DMS53 treated with DMSO at 0.1 percent for 48 hours (cell line): ENCODE data around the gene ABCA13.
"Not testable (repeated sequence)": the region's sequence is repeated elsewhere in the genome, so short reads cannot be mapped to it uniquely, and the experiment has no call there.

Experiments
- DNase-seq: peaks from one replicate; lab custom pipeline; 2025; ENCODE audit not compliant: unreplicated experiment; lab: John Stamatoyannopoulos, UW

Gene ABCA13

GRCh38 chr7:48171202-48171601 lies at the start of gene ABCA13:
Gene ABCA13, plus strand, starts transcription at chr7:48171458. Its CDS starts 26 bp downstream, at chr7:48171484.
- no peak for DNase-seq

DNA sequence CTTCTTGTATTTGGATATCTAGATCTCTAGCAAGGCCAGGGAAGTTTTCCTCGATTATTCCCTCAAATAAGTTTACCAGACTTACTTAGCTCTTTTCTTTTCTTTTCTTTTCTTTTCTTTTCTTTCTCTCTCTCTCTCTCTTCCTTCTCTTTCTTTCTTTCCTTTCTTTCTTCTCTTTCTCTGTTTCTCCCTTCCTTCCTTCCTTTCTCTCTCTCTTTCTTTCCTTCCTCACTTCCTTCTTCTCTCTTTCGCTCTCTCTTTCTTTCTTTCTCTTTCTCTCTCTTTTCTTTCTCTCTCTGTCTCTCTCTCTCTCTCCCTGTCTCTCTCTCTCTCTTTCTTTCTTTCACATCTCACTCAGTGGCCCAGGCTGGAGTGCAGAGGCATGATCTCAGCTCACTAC lies 45.2 kb upstream of the ABCA13 start:
- DNase-seq, result no peak

DNA sequence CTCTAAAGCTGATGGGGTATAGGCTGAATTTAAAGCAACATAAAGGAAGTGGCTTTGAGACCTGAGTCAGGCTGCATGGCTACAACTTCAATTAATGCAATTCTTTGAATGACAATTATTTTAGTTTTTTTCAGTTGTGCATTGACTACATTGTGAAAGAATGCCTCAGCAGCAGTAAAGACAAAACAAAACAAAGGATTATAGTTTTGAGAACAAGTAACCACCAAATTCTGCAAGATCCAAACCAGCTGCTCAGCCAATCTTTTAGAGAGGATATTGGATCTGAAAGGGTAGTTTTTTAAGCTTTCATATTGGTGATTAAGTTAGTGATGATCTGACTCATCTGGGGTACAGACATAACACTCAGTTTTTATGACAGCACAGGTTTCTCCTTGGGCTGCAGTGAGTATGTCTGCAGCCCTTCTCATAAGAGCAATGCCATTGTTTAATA lies 40.6 kb upstream of the ABCA13 start:
- no peak for DNase-seq

- no peak for DNase-seq
Observed at GRCh38 chr7:48132792-48133191, 38.5 kb upstream of the ABCA13 start.

- peak; percentile 3 for DNase-seq
Observed at GRCh38 chr7:48139459-48139858, 31.8 kb upstream of the ABCA13 start.

GRCh38 chr7:48140001-48140681 lies 31.1 kb upstream of the ABCA13 start:
- DNase-seq, result peak; percentile 48

- no peak for DNase-seq
Observed at GRCh38 chr7:48141521-48141920, 29.7 kb upstream of the ABCA13 start.

DNA sequence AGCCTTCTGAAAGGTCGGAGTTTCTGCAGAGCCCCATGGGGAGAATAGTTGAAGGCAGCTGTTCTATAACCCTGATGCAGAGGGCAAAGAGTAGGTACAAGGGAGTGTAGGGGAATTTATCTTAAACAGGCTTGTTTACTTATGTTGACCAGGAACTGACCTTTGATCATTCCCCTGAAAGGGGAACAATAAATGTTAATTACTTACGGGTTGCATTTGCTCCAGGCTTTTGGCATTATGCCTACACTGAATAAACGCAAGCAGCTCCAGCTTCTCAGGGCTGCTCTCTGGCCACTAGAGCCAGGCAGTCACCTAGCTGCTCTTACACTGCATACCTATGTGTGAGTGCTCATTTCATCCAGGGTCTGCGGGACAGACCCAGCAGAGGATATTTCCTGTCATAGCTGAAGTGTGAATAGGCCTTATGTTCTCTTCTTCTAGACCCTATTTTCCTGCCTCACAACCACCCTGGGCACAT lies 26.9 kb upstream of the ABCA13 start:
- peak; percentile 32 for DNase-seq

DNA sequence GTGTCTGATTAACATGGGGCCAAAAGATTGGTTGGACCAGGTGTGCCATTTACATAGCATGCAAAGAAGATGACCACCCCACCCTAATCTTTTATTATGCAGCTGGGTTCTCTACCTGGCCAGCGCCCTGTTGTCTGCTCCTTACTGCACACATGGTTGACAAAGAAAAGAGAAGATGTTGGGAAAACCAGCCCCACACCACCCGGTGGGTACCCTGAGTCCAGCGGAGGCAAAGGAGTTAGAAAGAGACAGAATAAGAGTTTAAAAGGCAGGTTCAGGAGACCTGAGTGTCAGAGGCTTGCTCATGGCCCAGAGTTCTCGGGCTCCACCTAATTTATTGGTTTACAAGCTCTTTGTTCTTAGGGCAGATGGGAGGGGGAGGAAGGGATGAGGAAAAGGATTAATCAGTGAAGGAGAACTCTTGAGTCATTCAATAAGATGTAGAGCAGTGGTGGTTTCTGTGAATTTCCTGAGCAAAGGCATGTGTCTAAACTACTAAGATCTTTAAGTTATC lies 24.1 kb upstream of the ABCA13 start:
- no peak for DNase-seq

- not testable (repeated sequence) for DNase-seq
Observed at GRCh38 chr7:48147690-48148089, 23.6 kb upstream of the ABCA13 start.

- DNase-seq, result no peak
Observed at GRCh38 chr7:48148311-48148710, 22.9 kb upstream of the ABCA13 start.

DNA sequence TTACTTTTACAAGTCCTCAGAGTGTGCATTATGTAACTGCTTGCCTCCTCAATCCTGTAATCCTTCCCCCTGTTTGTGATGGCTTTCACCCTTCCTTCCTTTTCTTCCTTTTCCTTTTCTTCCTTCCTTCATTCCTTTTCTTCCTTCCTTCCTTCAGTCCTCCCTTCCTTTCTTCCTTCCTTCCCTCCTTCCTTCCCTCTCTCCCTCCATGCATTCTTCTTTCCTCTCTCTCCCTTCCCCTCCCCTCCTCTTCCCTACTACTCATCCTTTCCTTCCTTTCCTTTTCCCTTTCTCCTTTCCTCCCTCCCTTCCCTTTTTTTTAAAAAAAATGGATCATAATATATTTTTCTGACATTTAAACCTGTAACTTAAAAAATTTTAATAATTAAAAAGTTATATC lies 22.2 kb upstream of the ABCA13 start:
- no peak for DNase-seq

- no peak for DNase-seq
Observed at GRCh38 chr7:48150086-48150485, 21.2 kb upstream of the ABCA13 start.

DNA sequence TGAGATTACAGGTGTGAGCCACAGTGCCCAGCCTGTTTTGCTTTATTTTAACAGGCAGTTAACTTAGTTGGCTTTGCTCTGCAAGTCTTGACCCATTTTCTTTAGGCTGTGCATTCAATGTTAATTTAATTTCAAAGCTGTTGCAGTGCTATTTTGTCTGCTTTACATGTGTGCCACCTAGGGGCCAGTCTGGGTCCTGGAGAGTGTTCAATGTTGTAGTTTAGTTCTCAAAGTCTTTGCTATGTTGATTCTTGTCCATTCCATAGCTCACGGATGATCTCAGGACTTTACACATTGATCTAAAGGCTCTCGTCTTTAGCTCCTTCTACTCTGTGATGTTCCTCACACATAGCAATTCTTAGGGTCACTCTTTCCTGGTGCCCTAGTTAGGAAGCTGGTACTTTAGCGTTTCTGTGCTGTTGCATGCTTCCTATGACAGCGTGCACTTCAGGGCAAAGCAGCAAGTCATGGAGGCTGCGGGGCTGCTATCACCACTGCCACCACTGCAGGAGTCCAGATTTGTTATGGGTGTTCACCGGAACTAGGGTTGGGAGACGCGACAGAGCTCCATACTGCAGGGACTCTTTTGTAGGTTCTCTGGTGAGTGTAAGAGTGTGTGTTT lies 16.4 kb upstream of the ABCA13 start:
- DNase-seq, result peak; percentile 54

- no peak for DNase-seq
Observed at GRCh38 chr7:48158404-48158803, 12.9 kb upstream of the ABCA13 start.

DNA sequence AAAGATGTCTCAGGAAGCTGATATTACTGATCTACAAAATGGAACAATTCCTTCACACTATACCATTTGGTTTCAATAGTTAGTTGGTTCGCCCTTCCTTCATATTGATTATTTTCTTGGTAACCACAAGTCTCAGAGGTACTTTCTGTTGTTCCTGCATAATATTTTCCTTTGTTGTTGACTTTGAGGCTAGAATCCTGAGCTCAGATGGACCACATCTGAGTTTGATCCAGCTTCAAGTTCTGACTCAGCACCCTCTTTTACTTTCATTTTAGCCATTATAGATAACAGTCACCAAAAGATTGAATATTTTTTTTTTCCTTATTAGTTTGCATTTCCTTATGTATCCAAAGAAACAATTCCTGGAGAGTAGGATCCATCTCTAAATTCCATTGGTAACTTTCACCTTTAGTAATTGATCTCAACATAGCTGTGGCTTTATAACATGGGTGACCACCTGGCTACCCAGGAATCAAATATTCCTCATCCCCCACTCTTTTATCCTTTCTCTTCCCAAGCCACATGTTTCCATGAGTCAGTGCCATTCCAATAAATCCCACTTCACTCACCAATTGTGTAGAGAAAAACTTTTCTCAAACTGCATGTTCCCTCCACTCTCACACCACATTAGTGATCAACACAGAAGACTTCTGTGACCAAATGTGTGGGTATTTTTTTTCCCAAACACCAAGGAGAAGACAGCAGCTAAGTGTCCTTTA lies 9.7 kb upstream of the ABCA13 start:
- no peak for DNase-seq

DNA sequence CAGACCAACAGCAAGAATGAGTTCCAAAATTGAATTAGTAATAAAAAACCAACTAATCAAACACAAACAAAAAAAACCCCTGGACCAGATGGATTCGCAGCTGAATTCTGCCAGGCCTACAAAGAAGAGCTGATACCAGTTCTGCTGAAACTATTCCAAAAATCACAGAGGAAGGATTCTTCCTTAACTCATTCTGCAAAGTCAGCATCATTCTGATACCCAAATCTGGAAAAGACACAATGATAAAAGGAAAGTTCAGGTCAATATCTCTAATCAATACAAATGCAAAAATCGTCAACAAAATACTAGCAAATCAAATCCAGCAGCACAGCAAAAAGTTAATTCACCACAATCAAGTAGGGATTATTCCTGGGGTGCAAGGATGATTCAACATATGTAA lies 6.1 kb upstream of the ABCA13 start:
- DNase-seq, result no peak

DNA sequence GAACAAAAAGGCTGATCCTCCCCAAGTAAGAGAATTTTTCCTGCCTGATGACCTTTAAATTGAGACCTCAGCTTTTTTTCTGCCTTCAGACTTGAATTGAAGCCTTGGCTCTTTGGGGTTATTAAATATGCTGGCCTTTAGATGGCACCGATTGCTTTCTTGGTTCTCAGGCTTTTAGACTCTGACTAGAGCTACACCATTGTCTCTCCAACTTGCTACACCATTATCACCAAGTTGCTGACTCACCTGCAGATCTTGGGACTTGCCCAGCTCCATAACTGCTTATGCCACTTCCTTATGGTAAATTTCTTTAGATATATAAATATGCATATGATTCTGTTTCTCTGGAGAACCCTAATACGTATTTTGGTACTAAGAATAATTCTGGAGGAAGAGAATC lies 3.1 kb upstream of the ABCA13 start:
- peak; percentile 19 for DNase-seq

DNA sequence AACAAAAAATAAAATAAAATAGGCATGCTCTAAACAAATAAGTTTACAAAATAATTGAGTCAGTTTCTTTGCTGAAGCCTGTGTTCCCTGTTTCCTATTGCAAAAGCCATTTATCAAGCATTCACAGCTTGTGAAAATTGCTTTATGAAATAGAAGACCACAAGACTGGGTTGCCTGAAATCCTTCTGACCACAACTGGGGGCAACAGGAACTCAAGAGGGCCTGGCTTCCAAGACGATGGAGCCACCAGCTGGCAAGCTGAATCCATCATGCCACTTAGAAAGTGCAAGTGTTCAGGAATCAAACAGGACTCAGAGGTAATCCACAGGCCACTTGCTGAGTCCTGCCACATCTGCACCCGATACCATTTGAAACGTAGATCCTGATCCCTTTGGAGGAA lies 752 bp upstream of the ABCA13 start:
- DNase-seq, result no peak

DNA sequence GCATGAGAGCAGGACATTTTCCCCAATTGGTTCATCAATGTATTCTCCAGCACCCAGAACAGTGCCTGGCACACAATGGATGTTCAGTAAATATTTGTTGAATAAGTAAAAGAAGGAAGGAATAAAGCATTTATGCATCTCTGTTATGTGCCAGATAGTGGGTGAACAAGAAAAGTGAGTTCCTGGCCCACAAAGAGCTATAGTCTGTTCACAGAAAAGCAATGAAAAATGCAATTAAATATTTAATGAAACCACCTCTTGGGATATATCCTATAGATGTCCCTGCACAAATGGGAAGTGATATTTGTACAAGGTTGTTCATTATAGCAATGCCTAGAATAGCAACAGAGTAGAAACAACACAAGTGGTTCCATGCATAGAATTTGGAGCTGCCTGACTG lies 2.1 kb downstream of the ABCA13 start:
- no peak for DNase-seq

- peak; percentile 22 for DNase-seq
Observed at GRCh38 chr7:48173756-48174382, 2.6 kb downstream of the ABCA13 start.
